GM19452 (cell line): ENCODE measurements around the gene ATP5MK.
"Not testable (repeated sequence)": the region's sequence is repeated elsewhere in the genome, so short reads cannot be mapped to it uniquely, and the experiment has no call there.

ENCODE experiments used
- ATAC-seq: cut with Tn5 transposase; IDR thresholded peaks from one replicate; pipeline ENCODE4 v1.9.1; 2021; ENCODE audit not compliant: unreplicated experiment

The ATP5MK gene, protein sequence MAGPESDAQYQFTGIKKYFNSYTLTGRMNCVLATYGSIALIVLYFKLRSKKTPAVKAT

DNA sequence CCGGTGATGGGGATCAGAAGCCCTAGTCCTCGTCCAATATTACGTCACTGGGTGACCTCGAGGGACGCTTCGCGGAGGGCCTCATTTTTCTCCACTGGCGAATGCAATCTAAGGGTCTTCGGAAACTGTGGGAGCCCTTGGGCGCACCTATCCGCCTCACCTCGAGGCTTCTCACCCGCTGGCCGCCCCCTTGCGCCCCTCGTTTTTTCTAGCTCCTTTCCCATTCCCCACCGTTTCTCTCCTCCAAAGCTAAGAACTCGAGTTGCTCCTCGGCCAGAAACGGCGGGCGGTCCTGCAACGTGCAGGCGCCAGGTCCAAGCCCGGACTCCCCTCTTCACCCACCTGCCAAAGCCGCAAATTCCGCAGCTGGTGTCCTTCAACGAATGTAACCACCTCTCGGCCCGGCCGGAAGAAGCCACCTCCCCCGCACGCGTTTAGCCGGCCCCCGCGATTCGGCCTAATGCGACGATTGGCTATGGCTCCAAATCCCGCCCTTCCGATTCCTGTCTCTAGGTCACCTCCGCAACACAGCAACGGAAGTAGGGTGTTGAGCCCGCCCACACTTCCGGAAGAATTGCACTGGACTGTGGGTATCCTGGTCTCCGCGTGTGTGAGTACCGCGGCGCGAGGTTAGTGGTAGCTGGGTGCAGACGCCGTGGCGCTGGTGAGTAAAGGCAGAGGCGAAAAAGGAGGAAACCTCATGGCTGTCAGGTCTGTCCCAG, at the start of gene ATP5MK, which contains the start of gene PDCD11:
Gene ATP5MK, minus strand, starts transcription at position 409 of the 722 bp plus-strand sequence. CDS start 4,018 bp downstream, outside the sequence.
Gene PDCD11, plus strand, starts transcription at position 560 of the 722 bp plus-strand sequence. CDS start 1,801 bp downstream, outside the sequence.
- peak; percentile 98 for ATAC-seq

DNA sequence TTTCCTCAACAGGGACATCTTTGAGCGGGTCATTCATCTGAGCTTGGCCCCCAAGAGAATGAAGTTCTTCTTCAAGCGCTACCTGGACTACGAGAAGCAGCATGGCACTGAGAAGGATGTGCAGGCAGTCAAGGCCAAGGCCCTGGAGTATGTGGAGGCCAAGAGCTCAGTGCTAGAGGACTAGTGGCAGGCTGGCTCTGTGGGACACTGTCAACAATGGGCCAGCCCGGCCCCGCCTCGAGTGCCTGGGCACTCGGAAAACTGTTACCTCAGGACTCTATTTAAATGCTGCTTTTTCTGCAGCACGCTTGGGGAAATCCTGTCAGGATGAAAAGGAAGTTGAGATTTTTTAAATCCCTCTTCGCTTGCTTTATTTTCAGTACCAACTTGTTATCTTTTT, 49.1 kb upstream of the ATP5MK start:
- no peak for ATAC-seq

DNA sequence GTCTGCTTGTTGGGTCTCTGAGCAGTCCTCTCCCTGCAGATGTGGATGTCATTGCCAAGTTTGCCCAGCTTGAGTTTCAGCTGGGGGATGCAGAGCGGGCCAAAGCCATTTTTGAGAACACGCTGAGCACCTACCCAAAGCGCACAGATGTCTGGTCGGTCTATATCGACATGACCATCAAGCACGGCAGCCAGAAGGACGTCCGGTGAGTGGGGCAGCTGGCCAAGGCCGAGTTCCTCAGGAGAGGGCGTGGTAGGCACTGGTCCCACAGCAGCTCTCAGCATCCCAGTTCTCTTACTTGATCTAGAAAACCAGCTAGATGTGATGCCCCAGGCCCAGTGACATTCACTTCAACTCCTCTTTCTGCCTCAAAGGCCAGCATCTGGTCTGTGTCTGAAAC, 48.2 kb upstream of the ATP5MK start:
- ATAC-seq: no peak

DNA sequence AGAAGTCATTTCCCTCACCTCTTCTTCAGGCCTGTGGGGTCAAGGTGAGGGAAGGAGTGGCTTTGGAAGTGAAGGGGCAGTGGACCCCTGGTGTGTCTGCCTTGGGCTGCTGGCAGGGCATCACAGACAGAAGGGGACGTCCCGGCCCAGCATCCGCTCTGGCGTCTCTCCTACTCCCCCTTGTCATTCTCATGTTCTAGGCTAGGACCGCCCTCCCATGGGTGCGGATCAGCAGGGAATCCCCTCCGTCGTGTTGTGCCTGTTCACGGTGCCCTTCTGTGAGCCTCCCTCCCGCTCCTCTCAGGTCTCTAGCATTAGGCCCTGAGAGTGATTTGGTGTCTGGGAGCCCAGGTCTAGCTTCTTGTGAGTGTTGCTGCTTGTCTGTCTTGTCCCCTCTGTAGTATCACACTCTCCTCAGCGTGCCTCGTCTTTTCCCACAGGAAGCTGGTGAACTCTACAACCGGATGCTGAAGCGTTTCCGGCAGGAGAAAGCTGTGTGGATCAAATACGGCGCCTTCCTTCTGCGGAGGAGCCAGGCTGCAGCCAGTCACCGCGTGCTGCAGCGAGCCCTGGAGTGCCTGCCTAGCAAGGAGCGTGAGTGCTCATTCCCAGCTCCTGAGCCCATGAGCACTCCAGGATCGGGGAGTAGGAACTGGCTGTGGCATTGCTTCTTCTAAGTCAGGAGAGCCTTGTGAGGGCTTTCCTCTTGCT, 47.4 kb upstream of the ATP5MK start:
- no peak for ATAC-seq

DNA sequence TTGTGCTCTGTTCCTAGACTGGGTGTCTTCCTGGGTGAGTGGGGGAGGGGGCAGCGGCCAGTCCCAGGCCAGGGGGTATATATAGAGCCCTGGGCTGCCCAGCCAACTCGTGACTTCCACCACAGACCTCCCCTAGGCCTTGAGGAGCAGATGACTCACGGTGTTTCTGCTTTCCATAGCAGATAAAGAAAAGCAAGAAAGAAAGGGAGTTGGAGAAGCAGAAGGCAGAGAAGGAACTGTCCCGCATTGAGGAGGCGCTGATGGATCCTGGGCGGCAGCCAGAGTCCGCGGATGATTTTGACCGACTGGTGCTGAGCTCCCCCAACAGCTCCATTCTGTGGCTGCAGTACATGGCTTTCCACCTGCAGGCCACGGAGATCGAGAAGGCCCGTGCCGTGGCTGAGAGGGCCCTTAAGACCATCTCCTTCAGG, 45.8 kb upstream of the ATP5MK start:
- ATAC-seq: no peak

DNA sequence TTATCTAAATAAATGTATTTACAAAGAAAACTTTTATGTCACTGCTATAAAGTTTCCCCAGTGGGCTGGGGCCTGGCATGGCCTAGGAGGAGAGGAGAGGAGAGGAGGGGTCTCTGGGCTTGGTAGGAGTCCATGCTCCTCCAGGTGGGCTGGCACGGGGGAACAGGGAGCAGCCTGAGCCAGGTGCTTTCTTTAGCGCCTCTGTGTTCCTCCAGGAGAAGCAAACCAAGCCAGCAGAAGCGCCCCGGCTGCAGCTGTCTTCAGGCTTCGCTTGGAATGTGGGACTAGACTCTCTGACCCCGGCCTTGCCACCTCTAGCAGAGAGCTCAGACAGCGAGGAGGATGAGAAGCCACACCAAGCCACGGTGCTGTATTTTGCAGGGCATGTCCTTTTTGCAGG, 45.3 kb upstream of the ATP5MK start:
- no peak for ATAC-seq

DNA sequence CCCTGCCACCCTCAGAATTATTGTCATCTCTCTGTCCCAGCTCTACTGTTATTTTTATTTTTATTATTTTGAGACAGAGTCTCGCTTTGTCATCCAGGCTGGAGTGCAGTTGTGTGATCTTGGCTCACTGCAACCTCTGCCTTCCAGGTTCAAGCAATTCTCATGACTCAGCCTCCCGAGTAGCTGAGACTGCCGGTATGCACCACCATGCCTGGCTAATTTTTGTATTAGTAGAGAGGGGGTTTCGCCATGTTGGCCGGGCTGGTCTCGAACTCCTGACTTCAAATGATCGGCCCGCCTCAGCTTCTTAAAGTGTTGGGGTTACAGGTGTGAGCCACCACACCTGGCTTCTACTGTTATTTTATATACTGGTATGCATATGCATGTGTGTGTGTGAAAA, 44.9 kb upstream of the ATP5MK start:
- no peak for ATAC-seq

DNA sequence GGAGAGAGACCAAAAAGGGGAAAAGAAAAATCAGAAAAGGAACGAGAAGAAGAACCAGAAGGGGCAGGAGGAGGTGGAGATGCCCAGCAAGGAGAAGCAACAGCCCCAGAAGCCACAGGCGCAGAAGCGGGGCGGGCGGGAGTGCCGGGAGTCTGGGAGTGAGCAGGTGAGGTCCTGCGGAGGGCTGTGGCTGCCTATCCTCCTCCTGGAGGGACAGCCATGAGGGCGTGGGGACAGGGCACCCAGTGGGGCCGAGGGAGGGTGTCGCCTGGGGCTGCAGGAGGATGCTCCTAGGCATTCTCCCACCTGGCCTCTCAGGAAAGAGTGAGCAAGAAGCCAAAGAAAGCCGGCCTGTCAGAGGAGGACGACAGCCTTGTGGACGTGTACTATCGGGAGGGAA, 44.1 kb upstream of the ATP5MK start:
- ATAC-seq: no peak

DNA sequence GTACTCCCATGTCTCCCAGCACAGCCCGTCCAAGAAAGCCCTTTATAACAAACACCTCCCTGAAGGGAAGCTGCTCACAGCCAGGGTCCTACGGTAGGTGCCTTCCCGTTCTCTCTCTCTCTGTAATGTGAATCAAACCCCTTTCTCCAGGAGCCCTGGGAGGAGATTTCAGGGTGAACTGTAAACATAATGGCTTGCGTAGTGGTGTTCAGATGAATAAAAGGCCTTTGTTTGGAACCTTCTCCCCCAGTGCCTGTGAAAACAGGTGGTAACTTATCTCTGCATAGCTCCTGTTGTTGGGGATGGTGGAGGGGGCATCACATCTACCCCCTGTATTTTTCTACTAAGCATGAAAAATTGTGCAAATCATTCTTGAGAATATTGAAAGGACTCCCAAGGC, 43.5 kb upstream of the ATP5MK start:
- ATAC-seq: no peak

DNA sequence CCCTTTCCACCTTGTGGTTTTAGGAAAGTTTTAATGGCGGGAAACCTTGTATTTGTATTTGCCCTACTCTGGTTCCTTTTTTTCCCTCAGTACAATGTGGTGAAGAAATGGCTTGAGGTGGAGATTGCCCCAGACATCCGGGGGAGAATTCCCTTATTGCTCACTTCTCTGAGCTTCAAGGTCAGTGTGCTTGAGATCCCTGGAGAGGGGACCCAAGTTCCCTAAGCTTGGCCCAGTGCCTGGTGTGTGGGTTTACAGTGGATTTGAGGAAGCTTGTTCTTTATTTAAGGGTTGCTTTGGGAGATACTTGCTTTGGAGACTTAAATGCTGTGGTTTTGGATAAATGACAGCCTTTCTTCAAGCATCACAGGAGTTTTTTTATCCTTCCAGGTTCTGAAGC, 37.6 kb upstream of the ATP5MK start:
- no peak for ATAC-seq

DNA sequence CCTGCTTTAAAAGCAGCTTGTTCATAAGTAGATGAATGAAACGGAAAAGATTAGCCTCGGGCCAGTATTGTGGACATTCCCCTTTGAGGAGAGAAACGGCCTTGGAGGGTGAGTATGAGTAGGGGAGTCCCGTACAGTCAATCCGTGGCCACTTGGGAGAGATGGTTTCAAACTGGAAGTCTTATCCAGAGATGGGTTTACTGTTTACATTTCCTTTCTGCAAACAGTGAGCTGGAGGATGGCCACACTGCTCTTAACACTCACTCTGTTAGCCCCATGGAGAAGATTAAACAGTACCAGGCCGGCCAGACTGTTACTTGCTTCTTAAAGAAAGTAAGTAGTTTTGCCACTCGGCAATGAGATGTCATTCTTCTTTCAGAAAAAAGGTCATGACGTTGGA, 35.6 kb upstream of the ATP5MK start:
- no peak for ATAC-seq

DNA sequence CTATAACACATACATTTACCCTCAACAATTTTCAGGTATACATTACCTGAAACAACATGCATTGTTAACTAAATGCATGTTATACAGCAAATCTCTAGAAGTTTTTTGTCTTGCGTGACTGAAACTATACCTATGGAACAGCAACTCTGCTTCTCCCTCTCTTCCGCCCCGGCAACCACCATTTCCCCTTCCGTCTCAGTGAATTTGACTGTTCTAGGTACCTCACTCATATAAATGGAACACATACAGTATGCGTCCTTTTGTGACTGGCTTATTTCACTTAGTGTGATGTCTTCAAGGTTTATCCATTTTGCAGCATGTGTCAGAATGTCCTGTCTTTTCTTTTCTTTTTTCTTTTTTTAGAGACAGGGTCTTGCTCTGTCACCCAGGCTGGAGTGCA, 33.4 kb upstream of the ATP5MK start:
- ATAC-seq: no peak

DNA sequence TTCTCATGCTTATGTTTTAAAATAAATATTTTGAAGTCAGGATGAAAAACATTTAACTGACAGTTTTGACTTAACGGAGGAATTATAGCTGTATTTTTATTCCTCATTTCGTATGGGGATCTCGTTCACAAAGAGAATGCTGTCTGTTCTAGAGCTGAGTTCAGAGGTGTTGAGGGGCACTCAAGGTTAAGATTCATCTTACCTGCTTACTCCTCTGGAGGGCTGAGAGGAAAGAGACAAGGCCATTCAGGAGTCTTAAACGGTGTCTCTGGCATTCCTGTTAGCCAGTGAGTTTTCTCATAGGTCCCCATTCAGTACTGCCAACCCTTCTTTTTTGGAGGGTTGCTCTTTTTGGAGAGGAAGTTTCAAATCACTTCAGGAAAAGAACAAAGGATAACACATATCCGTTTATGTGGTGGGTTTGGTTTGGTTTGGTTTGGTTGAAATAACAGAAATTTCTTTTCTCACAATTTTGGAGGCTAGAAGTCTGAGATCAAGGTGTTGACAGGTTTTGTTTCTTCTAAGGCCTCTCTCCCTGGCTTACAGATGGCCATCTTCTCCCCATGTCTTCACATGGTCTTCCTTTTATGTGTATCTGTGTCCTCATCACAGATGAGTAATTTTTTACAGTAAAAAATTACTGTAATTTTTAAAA, 32.8 kb upstream of the ATP5MK start:
- no peak for ATAC-seq

DNA sequence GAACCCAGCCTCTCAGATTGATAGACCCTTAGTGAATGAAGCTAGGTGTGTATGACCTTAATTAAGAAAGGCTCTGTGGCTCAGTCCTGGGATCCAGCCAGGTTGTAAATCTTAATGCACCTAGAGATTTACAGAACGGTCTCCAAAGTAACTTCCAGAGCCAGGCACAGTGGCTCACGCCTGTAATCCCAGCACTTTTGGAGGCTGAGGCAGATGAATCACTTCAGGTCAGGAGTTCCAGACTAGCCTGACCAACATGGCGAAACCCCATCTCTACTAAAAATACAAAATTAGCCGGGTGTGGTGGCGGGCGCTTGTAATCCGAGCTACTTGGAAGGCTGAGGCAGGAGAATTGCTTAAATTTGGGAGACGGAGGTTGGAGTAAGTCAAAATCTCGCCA, 31.6 kb upstream of the ATP5MK start:
- ATAC-seq: no peak

DNA sequence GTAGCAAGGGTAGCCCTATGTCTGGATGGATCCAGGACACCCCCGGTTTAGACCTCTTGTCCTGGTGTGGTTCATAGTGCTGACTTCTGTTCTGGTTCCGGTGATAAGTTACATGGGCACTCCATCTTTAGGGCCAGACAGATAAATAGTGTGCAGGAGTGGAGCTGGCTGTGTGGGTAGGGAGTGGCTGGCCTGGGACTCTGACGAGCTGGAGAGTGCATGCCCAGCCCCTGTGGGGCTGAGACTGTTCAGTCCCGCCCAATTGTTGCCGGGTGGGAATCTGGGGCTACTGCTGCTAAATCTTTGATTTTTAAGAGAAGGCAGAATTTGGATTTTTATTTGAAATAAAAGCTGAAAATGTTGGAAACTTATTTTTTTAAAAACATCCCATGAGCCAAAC, 27.5 kb upstream of the ATP5MK start:
- ATAC-seq: no peak

DNA sequence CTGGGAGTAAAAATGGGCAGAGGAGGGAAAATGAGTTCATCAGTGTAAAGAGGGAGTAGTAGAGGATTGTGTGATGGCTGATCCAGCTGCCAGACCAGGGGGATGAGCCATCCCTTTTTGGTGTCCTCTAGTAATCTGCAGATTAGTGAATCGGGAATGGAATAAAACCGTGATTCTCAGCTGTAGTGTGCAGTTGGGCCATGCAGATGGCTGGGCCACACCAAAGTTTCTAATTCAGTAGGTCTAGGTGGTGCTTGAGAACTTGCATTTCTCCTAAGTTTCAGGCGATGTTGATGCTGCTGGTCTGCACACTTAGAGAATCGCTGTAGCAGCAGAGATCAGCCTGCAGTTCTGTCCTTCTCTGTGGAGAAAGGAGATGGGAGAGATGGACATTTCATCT, 22.8 kb upstream of the ATP5MK start:
- no peak for ATAC-seq

DNA sequence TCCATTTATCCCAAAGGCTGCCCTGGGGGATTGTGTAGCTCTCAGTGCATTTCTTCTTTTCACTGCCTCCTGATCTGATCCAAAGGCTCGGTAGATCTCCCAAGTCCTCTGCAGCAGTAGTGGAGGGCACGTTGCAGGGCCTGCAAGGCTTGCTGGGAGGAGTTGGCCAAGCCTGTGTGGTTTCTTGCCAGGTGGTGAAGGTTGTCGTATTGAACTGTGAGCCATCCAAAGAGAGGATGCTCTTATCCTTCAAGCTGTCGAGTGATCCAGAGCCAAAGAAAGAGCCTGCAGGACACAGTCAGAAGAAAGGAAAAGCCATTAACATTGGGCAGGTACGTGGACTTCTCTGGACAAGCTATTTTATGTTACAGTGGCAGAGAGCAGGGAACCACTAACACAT, 21.3 kb upstream of the ATP5MK start:
- no peak for ATAC-seq

DNA sequence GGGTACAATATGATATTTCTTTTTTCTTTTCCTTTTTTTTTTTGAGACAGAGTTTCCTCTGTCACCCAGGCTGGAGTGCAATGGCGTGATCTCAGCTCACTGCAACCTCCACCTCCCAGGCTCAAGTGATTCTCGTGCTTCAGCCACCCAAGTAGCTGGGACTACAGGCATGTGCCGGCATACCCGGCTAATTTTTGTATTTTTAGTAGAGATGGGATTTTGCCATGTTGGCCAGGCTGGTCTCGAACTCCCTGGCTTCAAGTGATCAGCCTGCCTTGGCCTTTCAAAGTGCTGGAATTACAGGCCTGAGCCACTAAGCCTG, 20.8 kb upstream of the ATP5MK start:
- ATAC-seq: not testable (repeated sequence)

DNA sequence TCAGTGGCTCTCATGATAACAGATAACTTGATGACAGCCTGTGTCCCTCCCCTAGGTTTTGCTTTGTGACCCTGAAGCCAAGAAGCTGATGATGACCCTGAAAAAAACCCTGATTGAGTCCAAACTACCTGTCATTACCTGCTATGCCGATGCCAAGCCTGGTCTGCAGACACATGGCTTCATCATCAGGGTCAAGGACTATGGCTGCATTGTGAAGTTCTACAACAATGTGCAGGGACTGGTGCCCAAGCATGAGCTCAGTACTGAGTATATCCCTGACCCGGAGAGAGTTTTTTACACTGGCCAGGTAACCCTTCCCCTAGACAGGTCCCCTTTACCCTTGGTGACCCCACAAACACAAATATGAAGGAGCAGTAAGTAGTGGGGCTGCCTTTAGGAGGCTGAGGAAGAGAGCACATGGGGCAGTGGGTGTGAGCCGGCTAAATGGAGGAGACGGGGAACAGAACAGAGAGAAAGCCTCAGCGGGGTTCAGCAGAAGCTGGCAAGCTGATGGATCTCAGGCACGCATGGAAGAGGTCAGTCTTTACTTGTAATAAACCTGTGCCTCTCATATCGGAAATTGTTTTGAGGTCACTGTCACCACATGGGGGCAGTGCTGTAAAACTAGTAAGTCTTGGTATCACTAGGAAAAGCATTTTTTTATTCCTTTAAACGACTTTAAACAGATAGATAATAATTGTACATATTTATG, 20.3 kb upstream of the ATP5MK start:
- ATAC-seq: no peak

DNA sequence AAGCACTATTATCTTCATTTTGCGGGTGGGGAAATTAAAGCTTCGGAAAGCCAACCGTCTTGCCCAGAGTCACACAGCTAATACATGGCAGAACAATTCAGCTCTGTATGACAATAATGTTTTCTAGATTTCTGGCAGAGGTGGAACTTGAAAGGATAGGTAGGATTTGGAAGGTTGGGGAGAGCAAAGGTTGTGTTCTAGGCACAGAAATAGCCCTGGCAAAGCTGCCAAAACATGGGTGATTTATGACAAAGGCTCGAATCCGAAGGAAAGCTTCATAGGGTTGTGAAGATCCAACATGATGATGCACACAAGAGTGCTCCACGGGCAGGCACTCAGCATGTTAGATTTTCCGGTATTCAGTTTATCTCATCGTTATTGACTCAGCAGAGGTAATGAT, 19.3 kb upstream of the ATP5MK start:
- no peak for ATAC-seq

DNA sequence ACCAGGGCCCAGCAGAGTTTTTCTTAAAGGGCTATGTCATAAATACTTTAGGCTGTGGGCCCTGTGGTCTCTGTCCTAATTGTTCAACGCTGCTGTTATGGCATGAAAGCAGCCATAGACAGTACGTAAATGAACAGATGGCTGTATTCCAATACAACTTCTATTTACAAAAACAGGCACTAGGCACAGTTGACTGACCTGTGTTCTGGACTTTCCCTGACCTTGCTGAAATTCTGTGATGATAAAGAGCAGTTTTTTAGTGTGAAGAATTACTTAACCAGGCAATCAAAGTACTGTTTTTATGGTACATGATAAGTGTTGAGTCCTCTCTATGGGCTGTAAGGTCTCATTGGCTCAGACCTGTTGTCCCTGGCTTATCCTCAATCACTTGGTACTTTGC, 17.3 kb upstream of the ATP5MK start:
- ATAC-seq: no peak
